Measurements from ENCODE around the gene ZMYND12. TPM values are rescaled to one million over a fixed set of nuclear protein-coding genes. Genes with fewer than 3 reads are reported as not detected.

Gene ZMYND12
- total and polyA plus RNA-seq, 2 donors (not counting 1 experiment from before 2014, with no cell fraction given), result 0.56 to 3.5 TPM

GRCh38 chr1:42403880-42404400, 51.9 kb downstream of the ZMYND12 start:
- H3K4me1 ChIP-seq (ENCODE audit: control insufficient read depth, extremely low read depth, insufficient read depth, low read length), result no peaks in the 10 kb centered on the region
- no peaks in the 10 kb centered on the region for H3K9me3 ChIP-seq (ENCODE audit: control insufficient read depth, insufficient read depth, low read depth, low read length)
- no peaks in the 10 kb centered on the region for H4K20me1 ChIP-seq (ENCODE audit: control insufficient read depth, extremely low read depth, insufficient read depth, low read length)
- no peaks in the 10 kb centered on the region for H3K36me3 ChIP-seq (ENCODE audit: control insufficient read depth, insufficient read depth, low read length)
- H3K4me2 ChIP-seq (ENCODE audit: extremely low read depth, insufficient read depth, low read length), result no peak overlapping the region
- H3K4me3 ChIP-seq (replicated peaks in 1 of 4; ENCODE audit: control extremely low read depth in 1 of 4, insufficient read depth in 1 of 4, low read depth in 3 of 4, low read length in 4 of 4), result no peak overlapping the region
- H2AFZ ChIP-seq (ENCODE audit: low read length), result no peak overlapping the region
- H3K79me2 ChIP-seq (ENCODE audit: control insufficient read depth, insufficient read depth, low read length), result no peaks in the 10 kb centered on the region
- DNase-seq (ENCODE audit: low read depth in 2 of 2), result no peak
- H3K9ac ChIP-seq (ENCODE audit: insufficient read depth, low read length), result no peak overlapping the region
- no peak overlapping the region for H3K27ac ChIP-seq (ENCODE audit: insufficient read depth, low read length)
- peak in 1 of 2 donors; percentile 1 for TF ChIP-seq CTCF (conservative IDR thresholded peaks at IDR 0.05 in 1 of 2, IDR thresholded peaks at IDR 0.05 in 1 of 2; ENCODE audit: low read depth in 1 of 2, low read length in 2 of 2)
- TF ChIP-seq EZH2 (IDR thresholded peaks at IDR 0.05; ENCODE audit: low read length, missing control alignments), result no peak
- H3K27me3 ChIP-seq (ENCODE audit: control insufficient read depth, insufficient read depth, low read length), result no peaks in the 10 kb centered on the region

DNA sequence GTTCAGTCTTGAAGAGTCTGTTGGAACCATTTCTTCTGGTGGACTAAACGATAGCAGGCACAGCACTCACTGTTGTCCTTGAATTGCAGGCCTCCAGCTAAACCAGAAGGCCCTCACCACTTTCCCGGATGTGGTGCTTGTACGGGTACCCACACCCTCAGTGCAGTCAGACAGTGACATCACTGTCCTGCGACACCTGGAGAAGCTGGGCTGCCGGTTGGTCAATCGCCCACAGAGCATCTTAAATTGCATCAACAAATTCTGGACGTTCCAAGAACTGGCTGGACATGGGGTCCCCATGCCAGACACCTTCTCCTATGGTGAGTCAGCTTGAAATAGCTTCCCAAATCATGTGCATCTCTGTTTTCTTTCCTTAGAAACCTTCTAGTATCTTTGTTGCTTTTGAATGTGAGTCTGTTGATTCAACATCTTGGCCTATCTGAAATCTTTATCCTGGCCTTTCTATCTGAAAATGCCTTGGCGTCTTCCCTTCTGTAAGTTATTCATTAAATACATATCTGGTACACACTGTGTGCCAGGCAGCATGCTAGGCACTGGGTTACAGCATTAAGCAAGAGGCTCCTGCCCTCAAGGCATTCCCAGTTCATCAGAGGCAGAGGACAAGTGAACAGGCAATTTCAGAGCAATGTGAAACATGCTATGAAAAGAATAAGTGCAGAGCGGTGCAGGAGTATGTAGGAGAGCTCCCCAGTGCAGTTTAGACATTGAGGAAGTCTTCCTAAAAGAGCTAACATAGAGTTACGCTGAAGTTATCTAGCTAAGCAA, 56.3 kb downstream of the ZMYND12 start:
- no peaks in the 10 kb centered on the region for H3K36me3 ChIP-seq (ENCODE audit: control insufficient read depth, insufficient read depth, low read length)
- H2AFZ ChIP-seq (ENCODE audit: low read length), result no peak overlapping the region
- no peak for DNase-seq (ENCODE audit: low read depth in 2 of 2)
- H3K4me3 ChIP-seq (replicated peaks in 1 of 4; ENCODE audit: control extremely low read depth in 1 of 4, insufficient read depth in 1 of 4, low read depth in 3 of 4, low read length in 4 of 4), result no peak overlapping the region
- no peaks in the 10 kb centered on the region for H3K4me1 ChIP-seq (ENCODE audit: control insufficient read depth, extremely low read depth, insufficient read depth, low read length)
- H3K9me3 ChIP-seq (ENCODE audit: control insufficient read depth, insufficient read depth, low read depth, low read length), result no peaks in the 10 kb centered on the region
- H3K79me2 ChIP-seq (ENCODE audit: control insufficient read depth, insufficient read depth, low read length), result no peaks in the 10 kb centered on the region
- H4K20me1 ChIP-seq (ENCODE audit: control insufficient read depth, extremely low read depth, insufficient read depth, low read length), result no peaks in the 10 kb centered on the region
- no peaks in the 10 kb centered on the region for H3K27me3 ChIP-seq (ENCODE audit: control insufficient read depth, insufficient read depth, low read length)
- TF ChIP-seq EZH2 (IDR thresholded peaks at IDR 0.05; ENCODE audit: low read length, missing control alignments), result no peak
- TF ChIP-seq CTCF (conservative IDR thresholded peaks at IDR 0.05 in 1 of 2, IDR thresholded peaks at IDR 0.05 in 1 of 2; ENCODE audit: low read depth in 1 of 2, low read length in 2 of 2), result no peak
- H3K4me2 ChIP-seq (ENCODE audit: extremely low read depth, insufficient read depth, low read length), result no peak overlapping the region
- H3K9ac ChIP-seq (ENCODE audit: insufficient read depth, low read length), result no peak overlapping the region
- H3K27ac ChIP-seq (ENCODE audit: insufficient read depth, low read length), result no peak overlapping the region

- no peaks in the 10 kb centered on the region for H3K36me3 ChIP-seq (ENCODE audit: control insufficient read depth, insufficient read depth, low read length)
- H3K4me2 ChIP-seq (ENCODE audit: extremely low read depth, insufficient read depth, low read length), result no peak overlapping the region
- TF ChIP-seq EZH2 (IDR thresholded peaks at IDR 0.05; ENCODE audit: low read length, missing control alignments) (no peak), CTCF (conservative IDR thresholded peaks at IDR 0.05 in 1 of 2, IDR thresholded peaks at IDR 0.05 in 1 of 2; ENCODE audit: low read depth in 1 of 2, low read length in 2 of 2) (no peak)
- H4K20me1 ChIP-seq (ENCODE audit: control insufficient read depth, extremely low read depth, insufficient read depth, low read length), result no peaks in the 10 kb centered on the region
- H3K27me3 ChIP-seq (ENCODE audit: control insufficient read depth, insufficient read depth, low read length), result no peaks in the 10 kb centered on the region
- no peak overlapping the region for H3K4me3 ChIP-seq (replicated peaks in 1 of 4; ENCODE audit: control extremely low read depth in 1 of 4, insufficient read depth in 1 of 4, low read depth in 3 of 4, low read length in 4 of 4)
- H3K9ac ChIP-seq (ENCODE audit: insufficient read depth, low read length), result no peak overlapping the region
- H3K79me2 ChIP-seq (ENCODE audit: control insufficient read depth, insufficient read depth, low read length), result no peaks in the 10 kb centered on the region
- H3K9me3 ChIP-seq (ENCODE audit: control insufficient read depth, insufficient read depth, low read depth, low read length), result no peaks in the 10 kb centered on the region
- DNase-seq (ENCODE audit: low read depth in 2 of 2), result no peak
- no peaks in the 10 kb centered on the region for H3K4me1 ChIP-seq (ENCODE audit: control insufficient read depth, extremely low read depth, insufficient read depth, low read length)
- H2AFZ ChIP-seq (ENCODE audit: low read length), result no peak overlapping the region
- H3K27ac ChIP-seq (ENCODE audit: insufficient read depth, low read length), result no peak overlapping the region
Measured at GRCh38 chr1:42392967-42393848, 62.6 kb downstream of the ZMYND12 start.
